ELF-1 (cell line): Measurements from ENCODE around the gene GPS2.
A peak's percentile ranks its signal among the peaks of the same experiment; 100 is the strongest.

Experiments
- DNase-seq: peaks from one replicate; pipeline ENCODE4 v3.0.0-alpha.2; 2016; ENCODE audit warnings: low read depth, low spot score

GPS2 gene

GRCh38 chr17:7317161-7317803, 2.1 kb upstream of the GPS2 start:
- no peak for DNase-seq

- DNase-seq: no peak
Measured at GRCh38 chr17:7315570-7316235, 543 bp upstream of the GPS2 start.

DNA sequence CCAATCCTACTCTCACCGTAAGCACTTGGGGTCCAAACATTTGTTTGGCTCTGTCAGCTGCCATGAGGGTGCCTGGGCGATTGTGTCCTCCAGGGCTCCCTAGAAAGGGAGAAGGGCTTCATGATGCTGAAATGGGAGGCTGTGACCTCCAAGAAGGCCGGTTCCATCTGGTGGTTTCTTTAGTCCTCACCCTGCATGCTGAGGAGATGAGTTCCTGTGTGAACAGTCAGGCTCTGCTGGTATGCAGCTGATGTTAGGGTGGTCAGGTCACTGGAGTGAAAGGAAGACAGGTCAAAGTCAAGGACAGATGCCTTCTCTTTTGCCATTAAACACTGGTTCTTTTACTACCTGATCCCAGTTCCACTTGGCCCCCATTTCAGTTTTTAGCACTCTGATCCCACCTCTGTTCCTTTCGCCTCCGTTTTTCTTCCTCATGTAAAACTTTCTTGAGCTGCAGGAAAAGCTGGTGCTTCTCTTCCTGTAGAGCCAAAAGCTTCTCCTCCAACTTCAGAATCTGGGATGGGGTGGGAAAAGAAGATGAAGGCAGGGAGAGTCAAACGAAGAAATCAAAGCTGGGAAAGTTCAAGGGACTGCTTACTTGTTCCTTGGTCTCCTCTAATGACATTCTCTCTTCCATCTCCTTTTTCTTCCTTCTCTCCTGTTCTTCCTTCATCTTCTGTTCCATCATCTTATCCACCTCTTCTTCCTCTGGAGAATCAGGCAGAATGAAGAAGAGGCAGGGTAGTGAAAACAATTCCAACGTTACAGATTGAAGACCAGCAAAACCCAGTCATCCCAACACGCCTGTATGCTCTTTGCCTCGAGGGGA, 1.1 kb downstream of the GPS2 start:
- DNase-seq: no peak

GRCh38 chr17:7313088-7313889, 1.9 kb downstream of the GPS2 start:
- DNase-seq: peak; percentile 40

DNA sequence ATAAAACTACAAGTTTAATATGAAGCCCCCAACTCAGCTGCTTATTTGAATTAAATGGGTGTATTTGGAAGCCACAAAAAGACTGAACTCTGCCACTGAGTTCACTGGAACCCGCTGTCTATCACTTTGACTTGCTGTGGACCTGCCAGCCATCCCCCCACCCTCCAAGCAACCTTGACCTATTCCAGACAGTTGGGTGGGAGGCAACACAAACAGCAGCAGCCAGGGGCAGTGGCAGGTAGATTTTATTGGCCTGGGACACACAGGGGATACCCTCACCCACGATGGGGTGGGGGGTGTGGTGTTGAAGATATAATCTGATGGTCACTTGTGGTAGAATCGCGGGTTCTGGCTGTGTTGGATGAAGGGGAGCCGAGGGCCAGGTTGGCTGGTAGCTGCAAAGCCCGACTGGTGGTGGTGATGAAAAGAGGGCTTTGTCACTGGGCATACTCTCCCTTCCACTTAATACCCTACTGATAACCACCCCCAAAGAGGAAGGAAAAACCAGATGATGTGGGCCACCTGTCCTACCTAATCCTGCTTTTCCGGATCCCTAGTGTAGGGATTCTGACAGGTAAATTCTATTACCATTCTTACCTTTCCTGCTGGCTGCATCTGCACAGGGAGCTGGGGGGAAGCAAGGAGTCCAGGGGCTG, 2.6 kb downstream of the GPS2 start:
- no peak for DNase-seq

DNA sequence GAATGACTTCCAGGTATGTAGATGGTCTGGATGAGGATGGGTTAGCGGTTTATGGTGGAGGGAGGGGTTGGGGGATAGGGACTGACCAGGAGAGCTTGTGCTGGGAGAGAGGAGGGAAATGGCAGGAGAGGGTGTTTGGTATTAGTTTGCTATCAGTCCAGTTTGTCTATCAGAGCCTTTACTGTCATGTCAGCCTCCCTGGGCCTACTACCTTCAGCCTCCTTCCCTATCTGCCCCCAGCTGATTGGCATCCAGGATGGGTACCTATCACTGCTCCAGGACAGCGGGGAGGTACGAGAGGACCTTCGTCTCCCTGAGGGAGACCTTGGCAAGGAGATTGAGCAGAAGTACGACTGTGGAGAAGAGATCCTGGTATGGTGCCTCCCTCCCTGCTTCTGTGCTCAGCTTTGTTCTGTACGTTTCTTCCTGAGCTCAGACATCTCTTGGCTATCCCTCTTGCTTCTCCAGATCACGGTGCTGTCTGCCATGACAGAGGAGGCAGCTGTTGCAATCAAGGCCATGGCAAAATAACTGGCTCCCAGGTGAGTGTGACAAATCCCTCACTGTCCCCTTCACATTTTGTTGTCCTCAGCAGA, 4.0 kb downstream of the GPS2 start:
- no peak for DNase-seq

- no peak for DNase-seq
Measured at GRCh38 chr17:7309628-7310027, 5.5 kb downstream of the GPS2 start.

- DNase-seq: peak; percentile 75
Measured at GRCh38 chr17:7308625-7309433, 6.3 kb downstream of the GPS2 start.

GRCh38 chr17:7307686-7308624, 7.2 kb downstream of the GPS2 start:
- peak; percentile 50 for DNase-seq

GRCh38 chr17:7306911-7307685, 8.1 kb downstream of the GPS2 start, which contains the start of gene EIF5A:
Gene EIF5A (plus strand): TSS chr17:7307628. CDS start chr17:7309636, 2,008 bp downstream.
- peak; percentile 100 for DNase-seq

GRCh38 chr17:7304179-7304578, 11.0 kb downstream of the GPS2 start:
- DNase-seq: no peak

DNA sequence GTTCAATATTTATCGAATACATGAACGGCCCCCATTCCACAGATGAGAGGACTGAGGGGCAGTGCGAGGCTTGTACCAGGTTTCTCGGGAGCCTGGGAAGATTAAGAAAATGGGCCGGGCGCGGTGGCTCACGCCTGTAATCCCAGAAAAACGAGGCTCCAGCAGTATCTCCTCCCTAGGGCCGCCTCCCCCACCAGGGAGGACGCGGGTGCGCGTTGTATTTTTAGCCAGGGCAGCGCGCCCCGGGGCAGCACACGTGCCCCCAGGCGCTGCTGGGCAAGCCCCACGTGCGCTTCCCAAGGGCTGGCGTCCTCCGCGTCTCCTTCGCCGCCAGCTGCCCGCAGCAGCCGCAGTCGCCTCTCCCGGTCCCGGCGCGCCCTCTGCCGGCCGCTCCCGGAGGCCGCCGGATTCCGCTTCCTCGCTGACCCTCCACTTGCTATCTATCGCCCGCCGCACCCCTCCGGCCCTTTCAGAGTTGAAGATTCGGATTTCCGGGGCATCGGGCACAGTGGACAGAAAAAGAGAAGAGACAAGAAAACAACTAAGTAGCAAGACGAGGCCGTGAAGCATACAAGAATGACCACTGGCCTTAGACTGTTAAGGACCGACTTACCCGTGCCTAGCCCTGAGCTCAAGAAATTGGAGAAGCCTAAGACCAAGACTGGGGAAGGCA, 18.8 kb downstream of the GPS2 start:
- peak; percentile 97 for DNase-seq

GRCh38 chr17:7295230-7296180, 19.7 kb downstream of the GPS2 start:
- DNase-seq: peak; percentile 58

GRCh38 chr17:7294614-7295153, 20.5 kb downstream of the GPS2 start, which contains the start of gene YBX2:
Gene YBX2 (minus strand): TSS chr17:7294639. CDS start chr17:7294500, 139 bp downstream.
- peak; percentile 85 for DNase-seq

- peak; percentile 79 for DNase-seq
Measured at GRCh38 chr17:7293816-7294613, 21.1 kb downstream of the GPS2 start.
